ENCODE data around the gene TSPAN8.

The TSPAN8 gene

GRCh38 chr12:71191509-71192196 is 33.9 kb upstream of the TSPAN8 start:
- no peak for DNase-seq (ENCODE audit: low spot score)
- TF ChIP-seq, protein P1, sequence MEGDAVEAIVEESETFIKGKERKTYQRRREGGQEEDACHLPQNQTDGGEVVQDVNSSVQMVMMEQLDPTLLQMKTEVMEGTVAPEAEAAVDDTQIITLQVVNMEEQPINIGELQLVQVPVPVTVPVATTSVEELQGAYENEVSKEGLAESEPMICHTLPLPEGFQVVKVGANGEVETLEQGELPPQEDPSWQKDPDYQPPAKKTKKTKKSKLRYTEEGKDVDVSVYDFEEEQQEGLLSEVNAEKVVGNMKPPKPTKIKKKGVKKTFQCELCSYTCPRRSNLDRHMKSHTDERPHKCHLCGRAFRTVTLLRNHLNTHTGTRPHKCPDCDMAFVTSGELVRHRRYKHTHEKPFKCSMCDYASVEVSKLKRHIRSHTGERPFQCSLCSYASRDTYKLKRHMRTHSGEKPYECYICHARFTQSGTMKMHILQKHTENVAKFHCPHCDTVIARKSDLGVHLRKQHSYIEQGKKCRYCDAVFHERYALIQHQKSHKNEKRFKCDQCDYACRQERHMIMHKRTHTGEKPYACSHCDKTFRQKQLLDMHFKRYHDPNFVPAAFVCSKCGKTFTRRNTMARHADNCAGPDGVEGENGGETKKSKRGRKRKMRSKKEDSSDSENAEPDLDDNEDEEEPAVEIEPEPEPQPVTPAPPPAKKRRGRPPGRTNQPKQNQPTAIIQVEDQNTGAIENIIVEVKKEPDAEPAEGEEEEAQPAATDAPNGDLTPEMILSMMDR (IDR thresholded peaks at IDR 0.05; ENCODE audit: extremely low read depth, missing control alignments) = no peak

DNA sequence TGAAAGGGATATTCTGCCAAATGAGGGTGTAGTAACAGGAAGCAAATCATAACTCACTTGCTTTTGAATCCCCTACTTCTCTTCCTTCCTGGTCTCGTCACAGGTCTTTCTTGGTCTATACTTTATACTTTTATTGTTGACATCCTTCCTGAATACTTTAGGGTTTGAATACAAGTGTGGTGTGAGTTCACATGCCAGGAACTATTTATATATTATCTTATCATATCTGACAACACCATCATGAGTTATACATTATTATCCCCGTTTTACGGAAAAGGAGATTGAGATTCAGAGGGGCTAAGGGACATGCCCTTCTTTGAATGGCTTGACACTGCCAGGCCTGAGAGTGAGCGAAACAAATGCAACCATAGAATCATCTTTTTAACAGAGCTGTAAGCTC is 33.0 kb upstream of the TSPAN8 start:
- TF ChIP-seq, protein P1 (IDR thresholded peaks at IDR 0.05; ENCODE audit: extremely low read depth, missing control alignments) = no peak
- DNase-seq (ENCODE audit: low spot score) = no peak

GRCh38 chr12:71187379-71187778 is 29.6 kb upstream of the TSPAN8 start:
- no peak for DNase-seq (ENCODE audit: low spot score)
- TF ChIP-seq, protein P1 (IDR thresholded peaks at IDR 0.05; ENCODE audit: extremely low read depth, missing control alignments) = no peak

DNA sequence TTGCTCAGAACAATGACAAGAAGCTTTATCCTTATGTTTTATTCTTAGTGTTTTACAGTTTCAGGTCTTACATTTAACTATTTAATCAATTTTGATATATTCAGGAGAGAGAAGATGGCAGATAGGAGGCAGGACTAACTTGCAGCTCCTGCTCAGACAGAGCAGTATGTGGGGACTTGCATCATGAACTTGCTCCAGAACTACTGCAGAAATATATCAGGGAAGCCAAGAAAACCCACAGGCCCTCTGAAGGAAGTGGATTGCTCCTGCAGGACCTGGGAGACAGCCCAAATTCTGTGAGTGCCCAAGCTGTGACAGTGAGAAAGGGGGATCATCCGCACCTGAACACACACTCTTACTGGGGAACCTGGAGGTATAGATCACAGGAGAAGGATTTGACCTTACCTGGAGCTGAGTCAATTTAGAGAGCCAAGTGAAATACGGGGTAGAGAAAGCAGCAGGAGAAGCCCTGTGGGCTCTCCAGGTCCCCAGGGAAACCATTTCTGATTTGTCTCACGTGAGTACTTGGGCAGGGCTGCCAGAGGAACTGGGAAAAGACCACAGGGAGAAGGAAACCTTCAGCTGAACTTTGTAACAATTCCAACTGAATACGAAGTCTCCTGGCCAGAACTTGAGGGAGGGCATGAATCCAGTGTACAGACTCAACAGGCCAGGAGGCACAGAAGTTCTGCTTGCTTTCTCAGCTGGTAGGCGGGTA is 28.9 kb upstream of the TSPAN8 start:
- DNase-seq (ENCODE audit: low spot score) = no peak
- TF ChIP-seq, protein P1 (IDR thresholded peaks at IDR 0.05; ENCODE audit: extremely low read depth, missing control alignments) = no peak

DNA sequence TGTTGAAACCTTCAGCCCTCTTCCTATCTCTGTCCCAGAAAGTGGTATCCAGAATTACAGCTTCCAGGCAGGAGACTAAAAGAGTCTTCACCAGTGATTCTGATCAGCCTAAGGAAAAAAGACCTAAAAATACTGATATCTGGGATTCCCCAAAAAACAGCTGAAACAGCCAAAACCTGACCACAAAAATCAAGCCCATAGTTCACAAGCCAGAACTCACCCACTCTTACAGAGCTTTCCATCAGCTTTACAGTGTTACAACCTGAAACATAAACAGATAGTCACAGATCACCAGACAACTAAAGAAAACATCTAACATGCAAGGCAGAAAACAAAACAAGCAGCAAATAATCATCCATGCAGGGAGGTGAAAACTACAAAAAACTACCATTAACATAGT is 26.0 kb upstream of the TSPAN8 start:
- no peak for DNase-seq (ENCODE audit: low spot score)
- TF ChIP-seq, protein P1 (IDR thresholded peaks at IDR 0.05; ENCODE audit: extremely low read depth, missing control alignments) = no peak

DNA sequence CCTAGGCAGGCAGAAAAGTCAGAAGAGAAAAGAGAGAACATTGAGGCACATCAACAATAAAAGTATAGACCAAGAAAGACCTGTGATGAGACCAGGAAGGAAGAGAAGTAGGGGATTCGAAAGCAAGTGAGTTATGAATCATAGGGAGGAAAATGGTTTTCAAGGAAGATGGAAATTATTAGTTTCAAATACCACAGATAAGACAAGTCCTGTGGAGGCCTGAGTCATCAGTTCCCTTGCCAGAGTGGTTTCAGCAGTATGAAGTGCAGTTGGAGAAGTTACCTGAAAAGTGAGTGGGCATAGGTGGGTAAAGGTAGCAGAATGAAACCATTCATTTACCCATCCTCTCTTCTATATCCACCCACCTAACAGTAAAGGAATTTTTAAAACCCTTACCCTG is 25.2 kb upstream of the TSPAN8 start:
- DNase-seq (ENCODE audit: low spot score) = no peak
- TF ChIP-seq, protein P1 (IDR thresholded peaks at IDR 0.05; ENCODE audit: extremely low read depth, missing control alignments) = no peak

DNA sequence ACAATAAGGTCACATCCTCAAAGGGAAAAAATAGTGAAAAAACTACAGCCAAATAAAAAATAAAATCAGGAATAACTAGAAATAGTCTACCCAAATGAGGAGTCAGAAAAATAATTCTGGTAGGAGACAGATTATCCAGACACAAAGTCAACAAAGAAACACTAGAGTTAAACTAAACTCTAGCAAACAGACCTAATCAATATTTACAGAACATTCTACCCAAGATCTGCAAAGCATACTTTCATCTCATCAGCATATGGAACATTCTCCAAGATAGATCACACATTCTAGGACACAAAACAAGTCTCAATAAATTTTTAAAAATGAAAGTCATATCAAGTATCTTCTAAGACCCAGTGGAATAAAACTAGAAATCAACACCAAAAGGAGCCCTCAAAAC is 20.4 kb upstream of the TSPAN8 start:
- TF ChIP-seq, protein P1 (IDR thresholded peaks at IDR 0.05; ENCODE audit: extremely low read depth, missing control alignments) = no peak
- DNase-seq (ENCODE audit: low spot score) = no peak

All from GM20000 (cell line).